K562 (cell line): ENCODE results near the gene C1orf216. TPM values are rescaled to one million over a fixed set of nuclear protein-coding genes. Genes with fewer than 3 reads are reported as not detected.
A peak's percentile ranks its signal among the peaks of the same experiment; 100 is the strongest.

ENCODE experiments used
- BHLHE40 ChIP-seq: IDR thresholded peaks from 2 replicates; pipeline ENCODE4 v1.6.1; 2011; ENCODE audit warnings: low read length, improper control_type of control experiment
- CREM ChIP-seq: IDR thresholded peaks from 2 replicates; pipeline ENCODE4 v1.6.1; 2014; ENCODE audit warnings: antibody characterized with exemption, low read depth
- FOXM1 ChIP-seq, 2 experiments: fragments of 450-650 bp in 1 of 2; sonication (generic) in 1 of 2; formaldehyde crosslinking in 1 of 2; IDR thresholded peaks; 2 replicates each; pipeline versions ENCODE4 v1.6.1 to v1.9.0; 2017 to 2022; ENCODE audit warnings: low read depth in 2 of 2, mild to moderate bottlenecking in 2 of 2, missing genetic modification reagents in 1 of 2, moderate library complexity in 1 of 2
- GABPA ChIP-seq: fragments of 200-800 bp; sonication (Bioruptor generic); conservative IDR thresholded peaks from 2 replicates; pipeline ENCODE4 v1.6.1; 2016; ENCODE audit warnings: low read depth, missing genetic modification characterization, missing compliant biosample characterization
- HDAC1 ChIP-seq, 2 experiments: fragments of 450-650 bp; IDR thresholded peaks; 2 replicates each; pipeline ENCODE4 v1.6.1; 2016 to 2017; ENCODE audit warnings: inconsistent platforms in 1 of 2, mild to moderate bottlenecking in 1 of 2, moderate library complexity in 1 of 2
- HINFP ChIP-seq: fragments of 450-650 bp; conservative IDR thresholded peaks from 2 replicates; pipeline ENCODE4 v1.6.1; 2016; ENCODE audit warnings: missing genetic modification characterization, low read depth, mild to moderate bottlenecking, control low read depth, missing compliant biosample characterization
- HNRNPL ChIP-seq: fragments of 200-400 bp; formaldehyde crosslinking; IDR thresholded peaks from 2 replicates; pipeline ENCODE4 v1.6.1; 2017; ENCODE audit warnings: low read depth, mild to moderate bottlenecking, low read length
- KDM1A ChIP-seq, 2 experiments: fragments of 450-650 bp; IDR thresholded peaks; 2 replicates each; pipeline ENCODE4 v1.6.1; 2016; ENCODE audit warnings: mild to moderate bottlenecking in 2 of 2
- KLF16 ChIP-seq: IDR thresholded peaks from 2 replicates; pipeline ENCODE4 v1.6.1; 2016; ENCODE audit warnings: antibody characterized with exemption
- MXI1 ChIP-seq: IDR thresholded peaks from 2 replicates; pipeline ENCODE4 v1.6.1; 2011; ENCODE audit warnings: low read depth, mild to moderate bottlenecking, improper control_type of control experiment, low read length
- NFE2 ChIP-seq: IDR thresholded peaks from 2 replicates; pipeline ENCODE4 v1.6.1; 2014; ENCODE audit warnings: antibody characterized with exemption, low read depth
- POLR2AphosphoS2 ChIP-seq: IDR thresholded peaks from 2 replicates; pipeline ENCODE4 v1.6.1; 2012; ENCODE audit warnings: low read length, improper control_type of control experiment
- SAP30 ChIP-seq: fragments of 200-600 bp; sonication (generic); IDR thresholded peaks from 2 replicates; pipeline ENCODE4 v1.6.1; 2012; ENCODE audit warnings: borderline replicate concordance, low read depth, mild to moderate bottlenecking, moderate library complexity, low read length, control low read depth, inconsistent platforms; ENCODE audit not compliant: insufficient read depth, poor library complexity, severe bottlenecking
- TCF7L2 ChIP-seq: fragments of 150-350 bp; IDR thresholded peaks from 2 replicates; pipeline ENCODE4 v1.6.1; 2016; ENCODE audit warnings: low read depth, mild to moderate bottlenecking, low read length, moderate library complexity
- U2AF2 ChIP-seq: fragments of 200-400 bp; formaldehyde crosslinking; optimal IDR thresholded peaks from 2 replicates; pipeline ENCODE3; 2017; ENCODE audit warnings: low read depth, mild to moderate bottlenecking, low read length
- ZNF407 ChIP-seq: fragments of 450-650 bp; IDR thresholded peaks from 2 replicates; pipeline ENCODE4 v1.6.1; 2016; ENCODE audit warnings: low read depth
- ZNF444 ChIP-seq: fragments of 250-450 bp; sonication (Bioruptor Pico); IDR thresholded peaks from 2 replicates; pipeline ENCODE4 v1.4.0; 2020; ENCODE audit warnings: mild to moderate bottlenecking, moderate library complexity
- ZNF668 ChIP-seq: fragments of 250-450 bp; sonication (Bioruptor Pico); IDR thresholded peaks from 2 replicates; pipeline ENCODE4 v1.8.0; 2022; ENCODE audit warnings: mild to moderate bottlenecking, inconsistent platforms
- polyA plus RNA-seq, 8 experiments: library from polyadenylated mRNA; depleted of rRNA in 4 of 8; stranded (reverse) in 5 of 8; unstranded in 3 of 8; fragments of >200 nt; fragmentation: Nextera tagmentation in 2 of 8; fragmentation: Illumina TruSeq in 1 of 8; extraction: Ambion mirVana in 2 of 8; extraction: Trizol in 1 of 8; gene quantifications; 2 replicates each; pipeline versions ENCODE4 v1.2.1 to v1.2.3, GENCODE V29; 2011 to 2014; ENCODE audit warnings: inconsistent platforms in 1 of 8, missing spikeins in 1 of 8
- total RNA-seq, 7 experiments: library from RNA; depleted of rRNA in 6 of 7; stranded (reverse); fragments of >200 nt in 6 of 7; fragmentation: Illumina TruSeq in 2 of 7; extraction: Trizol in 2 of 7; gene quantifications; 2 replicates each; pipeline versions ENCODE4 v1.2.1 to v1.2.3, GENCODE V29; 2011 to 2021; ENCODE audit warnings: low replicate concordance in 1 of 7

The C1orf216 gene
- total and polyA plus RNA-seq, 9 of the 15 experiments (the other 6 are each of a cell fraction or from before 2014, with no cell fraction given) = 3.4 to 25.1 (median 15.0) TPM

- TF ChIP-seq KDM1A (IDR thresholded peaks at IDR 0.05) (peak in 1 of 2 experiments; percentile 87; a peak in 1 of 4 replicates), ZNF407 (0 out of 2 replicates have a peak, but pooled peaks have one; percentile 40), SAP30 (peak; percentile 67), GABPA (tag) (peak; percentile 80), ZNF444 (CRISPR knock-in tag) (peak; percentile 87), CREM (peak; percentile 47; the same call in 1 of the 2 replicates), KLF16 (no peak), POLR2AphosphoS2 (peak; percentile 55; the same call in 1 of the 2 replicates), HINFP (tag) (no peak), HNRNPL (peak; percentile 82; the same call in 1 of the 2 replicates), NFE2 (peak; percentile 67), BHLHE40 (peak; percentile 6; the same call in 1 of the 2 replicates), ZNF668 (0 out of 2 replicates have a peak, but pooled peaks have one; percentile 13), U2AF2 (no peak), MXI1 (0 out of 2 replicates have a peak, but pooled peaks have one; percentile 36), HDAC1 (IDR thresholded peaks at IDR 0.05) (peak in 1 of 2 experiments; percentile 74; a peak in 1 of 4 replicates), FOXM1 (IDR thresholded peaks at IDR 0.05; ENCODE audit: low read depth) (peak; percentile 31; the same call in 1 of the 2 replicates), FOXM1 (CRISPR knock-in tag; IDR thresholded peaks at IDR 0.05; ENCODE audit: low read depth) (0 out of 2 replicates have a peak, but pooled peaks have one; percentile 36), TCF7L2 (no peak)
Observed at GRCh38 chr1:35718492-35719336, at the start of gene C1orf216 (continued).
